HG03139 (cell line): ENCODE measurements around the gene PGS1.

Experiments
- ATAC-seq: cut with Tn5 transposase; IDR thresholded peaks from one replicate; pipeline ENCODE4 v1.9.1; 2021; ENCODE audit not compliant: unreplicated experiment

Gene PGS1

DNA sequence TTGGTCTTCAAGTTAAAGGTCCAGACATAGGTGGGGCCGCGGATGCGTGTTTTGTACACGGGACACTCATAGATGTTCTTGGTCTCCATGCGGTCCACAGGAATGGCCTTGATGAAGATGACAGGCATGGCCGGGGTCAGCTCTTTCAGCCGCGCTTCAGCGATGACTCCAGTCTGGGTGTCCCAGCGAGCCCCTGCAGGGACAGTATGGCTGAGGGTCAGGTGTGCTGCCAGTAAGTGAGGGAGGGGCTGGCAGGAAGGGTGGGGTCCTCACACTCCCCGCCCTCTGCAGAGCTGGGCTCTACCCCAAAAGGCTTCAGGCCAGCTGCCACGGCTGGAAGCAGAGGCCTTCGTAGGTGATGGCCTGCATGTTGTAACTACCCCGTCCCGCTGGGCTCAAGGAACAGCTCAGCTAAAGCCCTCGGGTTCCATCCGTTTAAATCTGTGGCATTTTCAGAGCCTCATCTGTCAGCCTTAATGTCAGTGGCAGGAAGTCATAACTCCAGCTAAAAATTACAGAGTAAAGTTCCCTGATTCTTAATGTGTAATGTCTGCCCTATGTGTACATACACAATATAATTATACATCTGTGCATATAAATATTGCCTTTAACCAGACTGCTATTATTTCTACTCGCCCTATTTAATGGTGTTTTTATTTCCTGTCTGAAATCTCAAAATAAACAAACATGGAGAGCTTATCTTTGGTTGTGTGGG, 45.7 kb downstream of the PGS1 start:
- ATAC-seq: no peak

DNA sequence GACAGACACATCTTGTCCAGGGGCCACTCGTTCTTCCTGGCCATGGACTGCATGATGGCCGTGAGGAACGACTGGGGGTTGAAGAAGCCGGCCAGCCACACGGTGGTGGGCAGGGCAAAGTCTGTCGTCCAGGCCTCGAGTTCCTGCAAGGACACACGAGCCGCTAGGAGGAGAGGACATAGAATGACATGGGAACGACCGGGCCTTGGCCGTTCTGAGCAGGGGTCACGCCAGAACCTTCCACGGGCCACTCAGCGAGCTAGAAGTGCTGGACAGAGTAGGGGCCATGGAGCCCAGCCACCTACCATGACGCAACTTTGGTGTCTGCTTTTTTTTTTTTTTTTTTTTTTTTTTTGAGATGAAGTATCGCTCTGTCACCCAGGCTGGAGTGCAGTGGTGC, 47.0 kb downstream of the PGS1 start:
- no peak for ATAC-seq

DNA sequence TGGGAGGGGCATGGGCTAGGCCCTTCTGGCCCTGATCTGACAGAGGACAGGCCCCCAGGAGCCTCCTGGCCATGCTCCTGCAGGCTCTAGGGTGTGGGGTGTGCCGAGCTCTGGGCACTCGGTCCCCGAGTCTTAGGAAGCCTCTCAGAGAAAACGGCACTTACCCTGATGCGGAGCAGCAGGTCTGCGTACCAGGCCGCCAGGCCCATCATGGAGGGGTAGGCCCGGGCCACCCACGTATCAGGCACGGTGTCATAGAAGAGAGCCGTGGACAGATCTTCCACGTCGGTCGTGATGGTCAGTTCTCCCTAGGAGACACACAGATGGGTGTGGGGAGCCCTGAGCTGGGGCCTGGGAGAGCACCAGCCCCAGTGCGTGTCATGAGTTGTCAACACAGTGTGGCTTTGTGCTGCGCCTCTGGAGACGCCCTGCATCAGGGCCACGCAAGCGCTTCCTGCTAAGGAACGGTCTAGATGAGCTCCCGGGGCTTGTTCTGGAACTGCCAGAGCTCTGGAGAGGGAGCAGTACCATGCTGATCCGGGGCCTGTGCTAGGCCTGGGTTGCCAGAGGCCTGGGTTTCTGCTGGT, 47.9 kb downstream of the PGS1 start:
- ATAC-seq: no peak

DNA sequence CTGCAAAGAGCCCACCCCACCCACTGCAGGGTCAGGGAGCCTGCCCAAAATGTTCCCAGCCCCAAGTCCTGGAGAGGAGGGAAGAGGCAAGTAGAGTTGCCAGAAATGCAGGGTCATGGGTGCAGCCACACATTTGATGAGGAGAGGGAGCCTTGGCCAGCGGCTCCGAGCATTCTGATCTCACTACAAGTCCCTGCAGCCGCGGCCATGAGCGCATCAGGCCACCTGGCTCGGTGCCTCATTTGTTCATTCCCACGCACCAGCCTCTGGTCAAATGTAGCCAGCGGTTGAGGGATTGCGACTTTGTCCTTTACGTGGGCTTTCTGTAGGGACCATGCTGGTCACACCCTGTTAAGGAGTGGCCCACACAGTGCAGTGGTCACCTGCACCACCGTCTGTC, 48.7 kb downstream of the PGS1 start:
- no peak for ATAC-seq

DNA sequence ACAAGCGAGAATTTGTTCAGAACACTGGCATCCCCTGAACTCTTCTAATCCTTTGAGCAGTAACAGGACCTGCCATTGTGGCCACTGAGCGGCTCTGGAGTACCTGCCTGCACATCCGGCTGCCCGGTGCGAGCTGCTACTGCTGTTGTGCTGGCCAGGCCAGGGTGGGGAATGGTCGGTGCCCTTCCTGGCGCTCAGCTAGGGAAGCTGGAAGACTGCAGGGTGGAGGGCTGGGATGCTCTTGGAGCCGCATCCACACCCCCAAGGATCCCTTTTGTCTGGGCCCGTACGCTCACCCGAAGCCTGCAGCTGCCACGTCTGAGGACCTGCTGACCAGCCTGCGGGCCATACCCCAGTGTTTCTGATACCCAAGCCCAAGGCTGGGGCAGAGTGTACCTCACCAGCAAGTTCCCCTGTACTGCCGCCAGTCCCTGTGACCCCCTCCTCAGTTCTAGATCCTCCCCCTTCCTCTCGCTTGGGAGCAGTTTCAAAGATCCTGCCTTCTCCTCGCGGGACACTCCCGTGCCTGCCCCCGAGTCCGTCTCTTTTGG, 49.7 kb downstream of the PGS1 start:
- ATAC-seq: no peak

DNA sequence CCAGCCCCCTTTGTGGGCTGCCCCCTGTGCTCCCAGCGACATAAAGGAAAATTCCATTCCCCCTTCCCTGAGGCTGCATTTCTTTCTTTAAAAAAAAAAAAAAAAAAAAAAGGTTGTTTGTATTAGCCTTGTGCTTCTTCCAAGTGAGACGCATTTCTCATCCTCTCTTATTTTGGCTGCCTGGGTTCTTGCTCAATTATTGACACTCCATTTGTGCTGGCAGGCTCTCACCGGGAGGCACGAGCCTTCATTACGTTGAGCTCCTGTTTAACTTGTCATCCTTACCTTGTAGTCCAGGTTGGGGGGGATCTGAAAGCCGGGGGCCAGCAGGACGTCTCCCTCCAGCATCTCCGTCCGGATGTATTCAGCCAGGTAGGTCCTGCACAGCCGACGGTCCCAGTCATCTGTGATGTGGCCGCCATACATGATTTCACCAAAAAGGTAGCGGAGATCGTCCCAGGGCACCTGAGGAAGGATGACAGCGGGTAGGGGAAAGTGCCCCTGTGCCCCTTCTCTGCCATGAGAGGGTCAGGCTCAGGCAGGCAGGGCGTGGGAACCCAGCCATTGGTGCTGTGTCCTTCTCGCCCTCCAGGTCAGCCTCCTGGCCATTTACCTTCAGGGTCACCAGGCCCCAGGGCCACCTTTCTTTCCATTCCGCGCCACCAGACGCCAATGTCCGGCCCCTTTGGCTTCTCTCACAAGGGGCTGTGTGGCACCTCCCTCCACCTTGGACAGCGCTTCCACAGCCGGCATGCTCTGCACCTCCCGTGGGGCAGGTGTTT, 50.6 kb downstream of the PGS1 start:
- ATAC-seq: no peak

DNA sequence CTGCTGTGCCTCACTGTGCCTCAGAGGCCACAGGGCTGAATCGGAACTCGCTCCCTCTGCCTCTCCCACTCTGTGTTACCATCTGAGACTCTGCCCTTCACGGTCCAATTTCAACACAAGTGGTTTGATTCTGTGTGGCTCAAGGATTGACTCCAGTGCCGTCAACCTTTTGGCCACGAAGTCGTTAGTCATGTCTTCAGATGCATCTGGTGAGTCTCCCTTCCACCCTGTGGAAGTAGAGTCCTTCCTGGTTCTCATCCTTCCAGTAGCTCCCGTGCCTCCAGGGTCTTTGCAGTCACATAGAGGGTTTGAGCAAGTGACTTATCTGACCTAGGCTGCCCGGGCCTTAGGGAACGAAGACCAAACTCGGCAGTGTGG, 51.2 kb downstream of the PGS1 start:
- no peak for ATAC-seq

DNA sequence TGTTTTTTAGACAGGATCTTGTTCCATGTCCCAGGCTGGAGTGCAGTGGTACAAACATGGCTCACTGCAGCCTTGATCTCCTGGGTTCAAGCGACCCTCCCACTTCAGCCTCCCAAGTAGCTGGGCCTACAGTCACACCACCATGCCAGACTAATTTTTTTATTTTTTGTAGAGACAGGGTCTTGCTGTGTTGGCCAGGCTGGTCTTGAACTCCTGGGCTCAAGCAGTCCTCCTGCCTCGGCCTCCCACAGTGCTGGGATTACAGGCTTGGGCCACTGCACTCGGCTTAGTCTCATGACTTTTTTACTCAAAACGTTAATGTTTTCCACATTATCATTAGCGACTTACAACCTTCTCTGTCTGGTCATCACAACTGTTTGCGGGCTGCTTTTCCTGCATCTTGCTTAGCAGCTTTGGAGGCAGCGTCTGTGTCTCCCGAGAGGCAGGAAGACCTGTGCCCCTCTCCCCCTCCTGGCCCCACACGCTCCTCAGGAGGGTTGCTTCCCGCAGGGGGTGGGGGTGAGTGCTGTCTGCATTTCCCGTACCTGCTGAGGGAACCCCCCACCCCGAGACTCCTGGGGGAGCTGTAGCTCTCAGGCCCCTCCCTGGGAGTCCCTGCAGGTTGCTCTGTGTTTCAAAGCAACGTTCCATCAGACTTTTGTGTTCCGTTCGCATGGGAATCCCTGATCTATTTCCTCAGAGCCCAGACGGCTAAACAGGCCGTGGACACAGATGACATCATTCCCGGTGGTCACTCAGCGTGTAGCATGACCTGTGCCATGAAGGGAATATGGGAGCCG, 52.6 kb downstream of the PGS1 start:
- ATAC-seq: no peak

DNA sequence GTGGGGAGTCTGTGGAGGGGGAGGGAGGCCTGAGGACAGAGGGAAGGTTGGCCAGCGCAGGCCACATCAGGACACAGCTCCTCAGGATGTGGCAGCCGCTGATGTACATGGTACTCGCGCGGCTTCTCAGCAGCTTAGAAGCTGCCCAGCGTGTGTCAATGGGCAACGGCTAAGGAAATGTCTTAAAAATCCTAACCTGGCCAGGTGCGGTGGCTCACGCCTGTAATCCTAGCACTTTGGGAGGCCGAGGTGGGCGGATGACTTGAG, 53.2 kb downstream of the PGS1 start:
- ATAC-seq: no peak

DNA sequence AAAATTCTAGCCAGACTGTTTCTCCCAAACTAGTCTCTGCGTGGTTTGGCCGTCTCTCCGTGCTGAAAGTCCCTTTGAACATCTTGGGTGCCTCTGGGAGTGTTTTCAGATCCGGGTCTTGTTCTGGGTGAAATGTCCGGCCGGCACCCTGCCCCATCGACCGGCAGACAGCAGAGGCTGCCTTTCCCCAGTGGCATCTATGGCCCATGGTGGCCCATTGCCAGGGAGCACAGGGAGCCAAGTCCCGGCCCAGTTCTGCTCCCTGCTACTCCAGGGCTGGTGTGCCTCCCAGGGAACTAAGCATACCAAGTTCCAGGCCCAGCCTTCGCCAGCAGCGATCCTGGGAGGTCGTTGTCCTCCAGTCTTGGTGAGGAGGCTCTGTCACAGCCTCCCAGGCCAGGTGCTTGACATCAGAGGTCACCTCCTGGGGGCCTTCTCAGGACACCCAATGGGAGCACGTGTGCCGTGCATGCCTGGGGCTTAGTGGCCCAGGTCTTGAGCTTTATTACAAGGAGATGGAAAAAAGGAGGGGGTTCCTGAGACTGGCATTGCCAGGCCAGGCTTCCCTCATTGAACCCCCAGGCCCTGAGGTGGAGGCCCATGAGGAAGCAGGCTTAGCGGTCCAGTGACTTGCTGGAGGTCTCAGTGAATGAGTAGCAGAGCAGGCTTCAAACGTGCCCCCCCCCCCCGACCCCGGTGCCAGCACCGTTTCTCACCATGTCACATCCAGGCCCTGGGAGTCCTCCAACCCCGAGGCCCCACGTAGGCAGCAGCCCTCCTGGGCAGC, 54.0 kb downstream of the PGS1 start:
- ATAC-seq: no peak

DNA sequence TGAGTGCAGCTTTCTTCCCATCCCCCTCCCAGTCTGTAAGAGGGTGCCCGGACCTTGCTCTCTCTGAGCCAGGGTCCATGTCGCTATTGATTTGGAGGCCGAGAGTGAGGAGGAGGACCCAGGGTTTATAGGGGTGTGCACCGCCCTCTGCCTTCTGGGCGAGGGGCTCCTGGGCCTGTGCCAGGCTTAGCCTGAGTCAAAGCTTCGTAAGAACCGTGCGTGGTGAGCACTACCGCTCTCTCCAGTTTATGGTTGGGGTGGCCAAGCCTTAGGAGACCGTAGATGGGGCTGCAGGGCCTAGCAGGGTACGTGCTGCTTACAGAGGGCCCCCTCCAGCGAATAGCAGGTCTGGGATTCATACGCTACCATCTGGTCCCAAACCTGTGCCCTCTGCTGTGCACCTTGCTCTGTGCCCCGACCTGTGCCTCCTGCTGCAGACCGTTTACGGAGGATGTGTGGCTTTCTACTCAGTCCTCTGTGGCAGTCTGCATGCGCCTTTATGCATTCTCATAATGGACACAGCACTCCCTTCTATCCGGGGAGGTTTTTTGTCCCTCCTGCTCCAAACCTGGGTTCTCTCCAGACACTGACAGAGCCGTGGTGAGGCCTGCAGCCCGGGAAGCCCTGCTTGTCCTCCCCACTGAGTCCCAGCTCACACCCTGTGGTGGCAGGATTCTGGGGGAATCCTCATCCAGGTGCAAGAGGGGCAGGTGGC, 54.7 kb downstream of the PGS1 start:
- ATAC-seq: no peak

DNA sequence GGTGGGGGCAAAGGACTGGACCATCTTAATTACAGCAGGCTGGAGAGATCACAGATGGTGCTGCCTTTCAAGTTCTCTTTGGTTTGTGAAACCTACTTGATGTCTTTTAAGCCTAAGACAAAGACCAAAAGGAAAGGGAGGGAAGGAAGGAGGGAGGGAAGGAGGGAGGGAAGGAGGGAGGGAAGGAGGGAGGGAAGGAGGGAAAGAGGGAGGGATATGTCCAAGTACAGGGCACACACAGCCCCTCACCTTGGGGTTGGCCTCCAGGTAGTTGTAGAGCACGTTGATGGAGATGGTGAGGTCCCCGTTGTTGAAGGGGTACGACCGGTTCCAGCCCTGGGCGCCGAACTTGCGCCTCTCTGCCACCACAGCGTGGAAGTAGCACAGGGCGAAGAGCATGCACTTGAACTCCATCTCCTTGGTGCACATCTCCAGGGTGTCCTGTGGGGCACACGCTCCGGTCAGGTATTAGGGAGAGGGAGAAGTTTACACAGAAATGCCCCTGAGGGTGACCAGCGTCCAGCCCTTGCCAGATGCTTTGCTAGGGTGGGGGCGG, 55.4 kb downstream of the PGS1 start:
- ATAC-seq: no peak

DNA sequence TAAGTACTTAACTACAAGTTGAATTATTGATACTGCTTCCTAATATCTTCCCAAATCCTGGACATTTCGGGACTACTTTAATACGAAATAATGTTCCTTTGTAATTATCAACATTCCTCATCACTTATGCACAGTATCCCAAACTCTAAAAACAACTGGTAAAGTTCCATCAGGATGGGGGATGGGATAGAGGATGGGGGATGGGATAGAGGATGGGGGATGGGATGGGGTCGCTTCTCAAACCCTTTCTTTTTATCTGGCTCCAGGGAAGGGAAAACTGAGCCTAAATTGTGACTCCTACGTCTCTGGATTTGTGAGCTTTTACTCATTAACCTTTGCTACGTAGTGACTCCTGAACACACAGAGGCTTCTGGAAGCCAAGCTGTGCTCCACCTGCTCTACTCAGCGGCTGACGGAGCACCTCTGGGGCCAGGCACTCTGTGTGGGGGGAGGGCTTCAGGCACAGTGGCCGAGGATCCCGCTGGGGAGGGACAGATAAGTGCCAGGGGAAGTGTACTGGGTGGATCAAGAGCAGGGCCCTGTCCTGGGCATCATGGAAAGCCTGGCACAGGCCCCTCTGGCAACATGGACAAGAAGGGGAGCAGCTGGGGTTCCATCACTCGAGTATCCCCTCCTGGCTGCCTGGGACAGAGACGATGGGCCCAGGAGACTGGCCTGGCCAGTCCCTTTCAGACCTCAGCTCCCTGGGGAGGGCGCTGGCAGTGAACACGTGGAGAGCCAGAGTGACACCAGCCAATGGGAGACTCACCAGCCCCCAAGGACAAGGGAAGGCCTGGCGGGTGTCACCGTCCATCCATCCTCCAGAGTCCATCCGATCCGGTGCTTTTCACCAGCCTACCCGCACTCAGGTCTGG, 56.2 kb downstream of the PGS1 start:
- no peak for ATAC-seq

DNA sequence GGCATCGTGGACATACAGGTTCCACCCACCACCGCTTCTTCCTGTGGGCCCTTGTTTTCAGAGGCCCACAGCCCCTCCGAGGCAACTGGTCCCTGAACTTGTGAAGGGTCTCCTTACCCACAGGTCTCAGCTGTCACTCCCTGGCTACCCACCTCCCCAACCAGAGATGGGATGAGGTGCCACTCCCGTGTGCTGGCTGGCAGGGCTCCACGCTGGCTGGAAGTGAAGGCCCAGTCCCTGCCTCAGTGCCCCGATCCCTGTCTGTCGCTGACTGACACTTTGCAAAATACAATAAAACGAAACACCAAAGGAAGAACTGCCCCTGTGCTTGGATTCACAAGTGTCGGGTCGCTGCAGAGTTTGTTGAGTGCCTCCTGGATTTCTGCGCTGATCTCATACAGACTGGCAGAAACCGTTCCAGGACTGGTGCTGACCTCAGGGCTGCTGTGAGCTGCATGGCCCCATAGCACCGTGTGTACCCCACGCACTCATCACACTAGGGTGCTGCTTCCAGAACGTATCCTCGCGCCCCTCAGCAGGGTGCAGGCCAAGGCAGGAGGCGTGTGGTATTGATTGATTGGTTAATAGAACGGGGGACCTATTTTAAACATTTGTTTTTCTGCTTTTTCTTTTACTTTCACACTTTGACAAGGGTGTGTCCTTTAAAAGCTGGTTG, 57.0 kb downstream of the PGS1 start:
- no peak for ATAC-seq

DNA sequence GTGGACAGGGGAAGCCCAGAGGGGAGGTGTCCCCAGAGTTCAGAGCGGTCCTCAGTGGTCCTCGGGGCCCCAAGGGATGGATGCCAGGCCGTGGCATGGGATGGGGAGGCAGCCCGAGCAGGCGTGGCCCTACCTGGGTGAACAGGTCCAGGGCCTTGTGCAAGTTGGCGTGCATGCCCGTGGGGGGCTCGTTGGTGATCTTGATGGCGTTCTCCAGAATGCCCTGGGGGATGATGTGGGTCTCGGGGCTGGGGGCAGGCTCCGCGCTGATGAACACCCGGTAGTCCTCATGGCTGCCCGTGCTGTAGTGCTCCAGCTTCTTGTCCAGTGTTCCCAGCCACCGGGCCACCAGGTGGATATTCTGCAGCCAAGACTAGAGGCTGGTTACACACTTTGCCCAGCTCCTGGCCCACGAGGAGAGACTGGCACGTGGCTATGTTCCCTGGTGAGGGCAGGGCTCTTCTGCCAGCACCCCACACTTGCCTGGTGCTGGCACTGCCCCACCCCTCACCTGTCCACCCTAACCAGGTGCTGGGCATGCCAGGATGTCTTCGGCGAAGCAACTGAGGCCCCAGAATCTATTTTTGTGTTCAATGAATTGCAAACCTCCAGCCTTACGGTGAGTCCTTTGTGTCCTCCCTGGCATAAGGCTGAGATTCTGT, 59.2 kb downstream of the PGS1 start:
- ATAC-seq: no peak

DNA sequence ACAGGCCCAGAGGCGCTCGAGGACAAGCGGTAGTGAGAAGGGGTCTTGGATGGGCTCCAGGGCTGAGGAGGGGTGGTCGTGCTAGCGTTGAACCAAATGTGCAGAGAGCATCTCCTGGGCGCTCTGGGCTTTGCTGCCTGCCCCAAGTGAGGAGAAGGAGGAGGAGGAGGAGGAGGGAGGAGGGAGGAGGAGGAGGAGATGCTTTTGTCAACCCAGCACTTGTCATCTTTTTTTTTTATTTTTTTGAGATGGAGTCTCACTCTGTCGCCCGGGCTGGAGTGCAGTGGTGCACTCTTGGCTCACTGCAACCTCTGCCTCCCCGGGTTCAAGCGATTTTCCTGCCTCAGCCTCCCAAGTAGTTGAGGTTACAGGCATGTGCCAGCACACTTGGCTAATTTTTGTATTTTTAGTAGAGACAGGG, 59.8 kb downstream of the PGS1 start:
- no peak for ATAC-seq

DNA sequence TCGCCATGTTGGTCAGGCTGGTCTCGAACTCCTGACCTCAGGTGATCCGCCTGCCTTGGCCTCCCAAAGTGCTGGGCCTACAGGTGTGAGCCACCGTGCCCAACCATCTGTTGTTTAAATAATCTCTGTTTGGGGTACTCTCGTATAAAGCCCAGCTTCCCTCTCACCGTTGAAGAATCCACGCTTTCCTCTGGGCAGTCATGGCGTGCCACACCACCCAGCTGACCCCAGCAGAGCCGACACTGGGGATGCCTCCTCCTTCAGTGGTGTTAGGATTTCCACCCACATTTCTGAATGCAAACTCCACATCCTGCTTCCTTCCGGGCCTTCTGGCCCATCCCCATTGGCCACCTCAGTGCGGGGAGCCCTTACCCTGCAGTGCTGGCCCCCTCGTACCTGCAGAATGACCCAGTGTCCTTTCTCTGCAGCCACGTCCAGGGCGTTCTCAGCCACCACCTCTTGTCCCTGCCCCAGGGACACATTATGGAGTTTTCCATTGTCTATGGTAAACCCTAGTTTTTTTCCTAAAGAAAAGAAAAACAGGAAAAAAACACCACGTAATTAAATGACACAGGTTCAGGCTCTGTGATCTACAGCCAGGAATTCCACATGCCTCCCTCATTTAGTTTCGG, 60.4 kb downstream of the PGS1 start:
- no peak for ATAC-seq
